PC-3 (cell line): Measurements from ENCODE around the gene CEP104. TPM values are rescaled to one million over a fixed set of nuclear protein-coding genes. Genes with fewer than 3 reads are reported as not detected.
"Not testable (repeated sequence)": the region's sequence is repeated elsewhere in the genome, so short reads cannot be mapped to it uniquely, and the experiment has no call there.

Experiments used
- ATAC-seq: fragments of 200-7000 bp; cut with Tn5 transposase; 2 replicates; pipeline ENCODE4 v1.9.1; 2020; ENCODE audit warnings: mild to moderate bottlenecking, moderate library complexity
- BruUV-seq: library from RNA; stranded (reverse); fragments of 400-500 nt; replicated peaks from 2 replicates; lab custom pipeline; 2021; lab: Mats Ljungman, UMichigan
- CTCF ChIA-PET: fragments of 300-600 bp; sonication (Branson Sonifier 250); formaldehyde crosslinking; loops from one replicate; lab custom pipeline; 2022; ENCODE audit warnings: antibody characterized with exemption; lab: Charles Lee
- POLR2A ChIA-PET: fragments of 300-600 bp; sonication (Branson Sonifier 250); formaldehyde crosslinking; loops from one replicate; lab custom pipeline; 2022; ENCODE audit warnings: antibody characterized with exemption; ENCODE audit not compliant: unreplicated experiment; lab: Charles Lee
- DNase-seq: peaks from one replicate; pipeline ENCODE4 v3.0.0-alpha.2; 2015
- H2AFZ ChIP-seq: fragments of 300-600 bp; sonication (generic); 2 replicates; pipeline ENCODE4 v1.6.0; 2016; ENCODE audit warnings: antibody characterized with exemption, low read length
- H3F3A ChIP-seq: fragments of 300-600 bp; sonication (generic); one replicate; pipeline ENCODE4 v1.6.0; 2017; ENCODE audit warnings: antibody characterized with exemption, low read length, control low read depth, mild to moderate bottlenecking; ENCODE audit not compliant: unreplicated experiment
- H3K27ac ChIP-seq: fragments of 300-600 bp; sonication (generic); 2 replicates; pipeline ENCODE4 v1.5.1; 2016; ENCODE audit warnings: mild to moderate bottlenecking, low read length
- H3K27me3 ChIP-seq: fragments of 300-600 bp; sonication (generic); 2 replicates; pipeline ENCODE4 v1.6.1; 2016; ENCODE audit warnings: low read length, mixed read lengths
- H3K36me3 ChIP-seq: fragments of 300-600 bp; sonication (generic); 2 replicates; pipeline ENCODE4 v1.6.1; 2016; ENCODE audit warnings: low read depth, mixed run types, low read length, mixed read lengths
- H3K4me1 ChIP-seq: fragments of 300-600 bp; sonication (generic); 2 replicates; pipeline ENCODE4 v1.5.1; 2016; ENCODE audit warnings: low read length; ENCODE audit not compliant: insufficient read depth
- H3K4me2 ChIP-seq: fragments of 300-600 bp; sonication (generic); 2 replicates; pipeline ENCODE4 v1.6.0; 2016; ENCODE audit warnings: low read length
- H3K4me3 ChIP-seq: fragments of 300-600 bp; sonication (generic); 2 replicates; pipeline ENCODE4 v1.5.1; 2016; ENCODE audit warnings: mild to moderate bottlenecking, low read length, mixed read lengths
- H3K79me2 ChIP-seq: fragments of 300-600 bp; sonication (generic); 2 replicates; pipeline ENCODE4 v1.6.1; 2017; ENCODE audit warnings: low read length, mixed read lengths
- H3K9ac ChIP-seq: fragments of 300-600 bp; sonication (generic); 2 replicates; pipeline ENCODE4 v1.6.0; 2016; ENCODE audit warnings: mild to moderate bottlenecking, low read length
- H3K9me2 ChIP-seq: fragments of 300-600 bp; sonication (generic); replicated peaks from 2 replicates; pipeline ENCODE4 v1.6.1; 2016; ENCODE audit warnings: mixed run types, low read length, mixed read lengths
- H3K9me3 ChIP-seq: fragments of 300-600 bp; sonication (generic); 2 replicates; pipeline ENCODE4 v1.6.1; 2016; ENCODE audit warnings: low read length, mixed read lengths
- H4K20me1 ChIP-seq: fragments of 300-600 bp; sonication (generic); 2 replicates; pipeline ENCODE4 v1.6.1; 2016; ENCODE audit warnings: low read length, mixed read lengths
- EZH2 ChIP-seq: fragments of 300-600 bp; sonication (generic); IDR thresholded peaks from one replicate; pipeline ENCODE4 v1.6.1; 2017; ENCODE audit warnings: antibody characterized with exemption, mild to moderate bottlenecking, low read length; ENCODE audit not compliant: unreplicated experiment
- EZH2phosphoT487 ChIP-seq: fragments of 300-600 bp; sonication (generic); IDR thresholded peaks from 2 replicates; pipeline ENCODE4 v1.6.1; 2018; ENCODE audit warnings: mild to moderate bottlenecking, antibody characterized with exemption, low read length, borderline replicate concordance
- intact Hi-C: fragments of 100-400 bp; cut with micrococcal nuclease; formaldehyde crosslinking; loops from 2 replicates; pipeline ENCODE4 v1.9.0; 2023
- total RNA-seq: library from RNA; depleted of rRNA; stranded (reverse); fragments of >200 nt; gene quantifications from 2 replicates; pipeline ENCODE4 v1.2.3, GENCODE V29; 2014
- TF ChIP-seq, protein P1 (sequence below): fragments of 300-600 bp; sonication (generic); conservative IDR thresholded peaks from 2 replicates; pipeline ENCODE4 v1.5.1; 2017; ENCODE audit warnings: antibody characterized with exemption, low read depth, mild to moderate bottlenecking, low read length

CEP104 gene
- total RNA-seq, 1 experiment from 2014 or later: 64.1 TPM

DNA sequence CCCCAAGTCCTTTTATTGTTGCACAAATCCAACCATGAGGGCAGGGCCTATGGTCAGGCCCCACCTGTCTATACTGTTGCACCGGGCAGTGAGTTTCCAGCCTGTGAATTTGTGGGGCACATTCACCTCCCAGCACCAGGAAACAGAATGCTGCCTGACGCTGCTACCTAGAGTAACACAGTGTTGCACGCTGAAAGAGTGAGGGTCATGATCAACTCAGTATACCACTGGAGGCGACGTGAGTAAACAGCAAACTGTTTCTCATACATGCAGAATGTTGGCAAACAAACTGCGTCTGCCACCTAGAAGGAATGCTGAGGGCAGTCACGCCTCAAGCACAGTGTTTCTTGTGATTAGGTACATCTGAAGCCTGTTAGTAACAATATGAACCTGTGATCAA lies 47.3 kb downstream of the CEP104 start:
- BruUV-seq: no TSS peak
- ATAC-seq (no peak), DNase-seq (no peak)
- TF ChIP-seq EZH2phosphoT487: no peak
- Histone ChIP-seq H3K4me3 (no peak overlapping the region), H3K9me2 (no peaks in the 10 kb centered on the region), H3K36me3 (no peaks in the 10 kb centered on the region), H3K27ac (no peak overlapping the region), H2AFZ (no peak overlapping the region), H3K9ac (no peak overlapping the region), H3K27me3 (no peaks in the 10 kb centered on the region), H3K9me3 (no peaks in the 10 kb centered on the region), H3K4me1 (no peaks in the 10 kb centered on the region), H4K20me1 (no peaks in the 10 kb centered on the region), H3K4me2 (no peak overlapping the region), H3K79me2 (no peaks in the 10 kb centered on the region), H3F3A (no peaks in the 10 kb centered on the region)
- CTCF ChIA-PET: no interaction called here
- intact Hi-C loops: no loop called here
- POLR2A ChIA-PET: no interaction called here

DNA sequence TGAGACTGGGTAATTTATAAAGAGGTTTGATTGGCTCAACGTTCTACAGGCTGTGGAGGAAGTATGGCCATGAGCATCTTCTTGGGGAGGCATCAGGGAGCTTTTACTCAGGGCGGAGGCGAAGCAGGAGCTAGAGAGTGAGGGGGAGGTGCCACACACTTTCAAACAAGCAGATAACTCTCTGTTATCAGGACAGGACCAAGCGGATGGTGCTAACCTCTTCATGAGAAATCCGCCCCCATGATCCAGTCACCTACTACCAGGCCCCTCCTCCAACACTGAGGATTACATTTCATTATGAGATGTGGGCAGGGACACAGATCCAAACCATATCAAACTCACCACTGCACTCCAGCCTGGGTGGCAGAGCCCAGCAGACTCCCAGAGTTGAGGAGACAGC lies 49.2 kb downstream of the CEP104 start:
- Histone ChIP-seq H3K9me3 (no peaks in the 10 kb centered on the region), H3K4me1 (no peaks in the 10 kb centered on the region), H3K4me3 (no peak overlapping the region), H3K36me3 (no peaks in the 10 kb centered on the region), H3K27me3 (peaks cover 2% of the 10 kb centered on the region; the same call in 1 of the 2 replicates), H3K9ac (no peak overlapping the region), H3K9me2 (no peaks in the 10 kb centered on the region), H3F3A (no peaks in the 10 kb centered on the region), H3K4me2 (no peak overlapping the region), H3K27ac (no peak overlapping the region), H3K79me2 (no peaks in the 10 kb centered on the region), H2AFZ (no peak overlapping the region), H4K20me1 (no peaks in the 10 kb centered on the region)
- intact Hi-C loops: no loop called here
- CTCF ChIA-PET: no interaction called here
- TF ChIP-seq, protein P1, sequence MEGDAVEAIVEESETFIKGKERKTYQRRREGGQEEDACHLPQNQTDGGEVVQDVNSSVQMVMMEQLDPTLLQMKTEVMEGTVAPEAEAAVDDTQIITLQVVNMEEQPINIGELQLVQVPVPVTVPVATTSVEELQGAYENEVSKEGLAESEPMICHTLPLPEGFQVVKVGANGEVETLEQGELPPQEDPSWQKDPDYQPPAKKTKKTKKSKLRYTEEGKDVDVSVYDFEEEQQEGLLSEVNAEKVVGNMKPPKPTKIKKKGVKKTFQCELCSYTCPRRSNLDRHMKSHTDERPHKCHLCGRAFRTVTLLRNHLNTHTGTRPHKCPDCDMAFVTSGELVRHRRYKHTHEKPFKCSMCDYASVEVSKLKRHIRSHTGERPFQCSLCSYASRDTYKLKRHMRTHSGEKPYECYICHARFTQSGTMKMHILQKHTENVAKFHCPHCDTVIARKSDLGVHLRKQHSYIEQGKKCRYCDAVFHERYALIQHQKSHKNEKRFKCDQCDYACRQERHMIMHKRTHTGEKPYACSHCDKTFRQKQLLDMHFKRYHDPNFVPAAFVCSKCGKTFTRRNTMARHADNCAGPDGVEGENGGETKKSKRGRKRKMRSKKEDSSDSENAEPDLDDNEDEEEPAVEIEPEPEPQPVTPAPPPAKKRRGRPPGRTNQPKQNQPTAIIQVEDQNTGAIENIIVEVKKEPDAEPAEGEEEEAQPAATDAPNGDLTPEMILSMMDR: no peak
- TF ChIP-seq EZH2 (no peak), EZH2phosphoT487 (no peak)
- POLR2A ChIA-PET: no interaction called here
- DNase-seq (no peak), ATAC-seq (no peak)
- no TSS peak for BruUV-seq

DNA sequence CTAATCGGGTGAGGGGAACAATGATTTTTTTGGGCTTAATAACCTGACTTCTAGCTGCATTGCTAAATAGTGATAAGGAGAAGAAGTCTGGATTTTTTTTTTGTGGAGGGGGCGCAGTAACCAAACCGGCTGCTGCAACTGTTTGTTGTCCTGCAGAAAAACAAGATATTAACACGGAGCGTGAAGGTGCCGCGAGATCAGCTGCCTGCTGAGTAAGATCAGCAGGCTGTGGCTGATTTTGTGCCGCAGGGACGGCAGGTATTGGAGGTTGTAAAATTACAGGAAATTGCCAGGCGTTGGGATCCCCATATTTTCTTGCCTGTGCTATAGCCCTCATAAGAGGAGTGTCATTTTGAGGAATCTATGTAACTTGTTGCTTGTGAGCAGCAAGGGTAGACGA lies 52.0 kb downstream of the CEP104 start:
- H3K36me3 ChIP-seq: no peaks in the 10 kb centered on the region
- DNase-seq (no peak), ATAC-seq (no peak)
- no peak overlapping the region for H3K27ac ChIP-seq
- no peaks in the 10 kb centered on the region for H3F3A ChIP-seq
- TF ChIP-seq, protein P1: no peak
- no peak for TF ChIP-seq EZH2phosphoT487
- TF ChIP-seq EZH2: no peak
- no TSS peak for BruUV-seq
- H3K9me3 ChIP-seq: no peaks in the 10 kb centered on the region
- H4K20me1 ChIP-seq: no peaks in the 10 kb centered on the region
- no peaks in the 10 kb centered on the region for H3K9me2 ChIP-seq
- H3K4me1 ChIP-seq: no peaks in the 10 kb centered on the region
- H3K79me2 ChIP-seq: no peaks in the 10 kb centered on the region
- no peak overlapping the region for H3K9ac ChIP-seq
- CTCF ChIA-PET: no interaction called here
- no peak overlapping the region for H3K4me2 ChIP-seq
- H3K4me3 ChIP-seq: no peak overlapping the region
- intact Hi-C loops: no loop called here
- POLR2A ChIA-PET: no interaction called here
- peaks cover 4% of the 10 kb centered on the region; the same call in 1 of the 2 replicates for H3K27me3 ChIP-seq
- H2AFZ ChIP-seq: no peak overlapping the region

DNA sequence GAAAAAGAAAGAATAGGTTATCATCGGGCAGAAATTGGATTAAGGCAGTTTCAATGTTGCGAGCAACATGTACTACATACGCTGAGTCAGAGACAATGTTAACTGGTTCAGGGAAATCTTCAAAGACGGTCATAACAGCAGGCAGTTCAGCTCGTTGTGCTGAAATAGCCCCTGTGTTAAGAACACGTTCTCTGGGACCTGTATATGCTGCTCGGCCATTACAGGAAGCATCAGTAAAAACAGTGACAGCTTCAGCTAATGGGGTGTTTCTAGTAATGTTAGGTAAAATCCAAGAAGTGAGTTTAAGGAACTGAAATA lies 52.4 kb downstream of the CEP104 start:
- H3K79me2 ChIP-seq, H4K20me1 ChIP-seq, H2AFZ ChIP-seq, ATAC-seq, intact Hi-C loops, BruUV-seq, POLR2A ChIA-PET, H3K27me3 ChIP-seq, H3K9me2 ChIP-seq, H3K36me3 ChIP-seq, H3K9ac ChIP-seq, H3K4me2 ChIP-seq, H3K27ac ChIP-seq, H3K9me3 ChIP-seq, DNase-seq, H3F3A ChIP-seq, H3K4me1 ChIP-seq, CTCF ChIA-PET, H3K4me3 ChIP-seq: not testable (repeated sequence)
